Mucosa of rectum (tissue), 2 donors: ENCODE measurements around the gene SNCG.

ENCODE experiments used
- H3K27ac ChIP-seq, 2 donors: one replicate each; pipeline ENCODE4 v1.7.0; 2013; ENCODE audit warnings: inconsistent platforms in 2 of 2, low read depth in 2 of 2, low read length in 2 of 2
- H3K27me3 ChIP-seq, 2 donors: one replicate each; pipeline ENCODE4 v1.7.0; 2013; ENCODE audit warnings: low read length in 2 of 2; ENCODE audit not compliant: control insufficient read depth in 2 of 2, insufficient read depth in 2 of 2
- H3K36me3 ChIP-seq, 2 donors: one replicate each; pipeline ENCODE4 v1.7.0; 2013; ENCODE audit warnings: low read length in 2 of 2; ENCODE audit not compliant: control insufficient read depth in 2 of 2, insufficient read depth in 2 of 2
- H3K4me1 ChIP-seq, 2 donors: one replicate each; pipeline ENCODE4 v1.7.0; 2013; ENCODE audit warnings: low read length in 2 of 2, mild to moderate bottlenecking in 1 of 2; ENCODE audit not compliant: control insufficient read depth in 2 of 2, insufficient read depth in 2 of 2
- H3K4me3 ChIP-seq, 2 donors: one replicate each; pipeline ENCODE4 v1.7.0; 2013; ENCODE audit warnings: low read length in 2 of 2
- H3K9ac ChIP-seq, 2 donors: one replicate each; pipeline ENCODE4 v1.7.0; 2013; ENCODE audit warnings: low read length in 2 of 2, low read depth in 1 of 2, mild to moderate bottlenecking in 1 of 2
- H3K9me3 ChIP-seq, 2 donors: one replicate each; pipeline ENCODE4 v1.7.0; 2013; ENCODE audit warnings: low read length in 2 of 2; ENCODE audit not compliant: control insufficient read depth in 2 of 2
- donor health status: healthy.
- donor health status: Normal muscosa, but diverticular disease.

Gene SNCG

DNA sequence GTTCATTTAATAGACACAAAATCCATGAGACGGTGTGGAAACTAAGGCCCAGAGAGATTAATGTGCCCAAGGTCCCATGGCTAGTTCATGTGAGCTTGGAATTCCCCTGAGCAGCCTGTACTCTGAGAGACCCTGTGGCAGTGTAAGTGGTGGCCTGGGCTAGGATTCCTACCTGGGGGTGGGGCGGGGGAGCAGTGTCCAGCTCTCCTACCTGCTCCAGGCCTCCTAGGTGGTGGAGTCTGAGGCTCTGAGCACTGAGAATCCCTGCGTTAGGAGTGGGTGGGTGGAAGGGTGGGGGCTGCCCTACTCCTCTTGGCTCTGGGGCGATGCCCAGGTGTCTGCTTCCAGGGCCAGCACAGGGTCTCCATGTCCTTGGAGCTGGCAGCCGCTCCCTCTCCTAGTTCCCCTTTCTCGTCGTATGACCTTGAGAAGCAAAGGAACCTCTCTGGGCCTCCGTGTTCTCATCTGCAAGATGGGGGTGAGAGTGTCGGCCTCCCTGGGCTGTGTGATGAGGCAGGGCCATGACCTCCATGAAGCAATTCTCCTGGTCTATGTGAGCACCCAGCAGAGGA is 2.5 kb downstream of the SNCG start:
- no peak overlapping the region for H3K4me3 ChIP-seq
- H3K9ac ChIP-seq, result no peak overlapping the region
- H3K27ac ChIP-seq, result no peak overlapping the region
- no peaks in the 10 kb centered on the region for H3K36me3 ChIP-seq
- H3K27me3 ChIP-seq, result no peaks in the 10 kb centered on the region
- H3K9me3 ChIP-seq, result no peaks in the 10 kb centered on the region
- no peaks in the 10 kb centered on the region for H3K4me1 ChIP-seq

GRCh38 chr10:86961481-86962091 is 3.2 kb downstream of the SNCG start:
- Histone ChIP-seq H3K9ac (no peak overlapping the region), H3K4me3 (no peak overlapping the region), H3K36me3 (no peaks in the 10 kb centered on the region), H3K27me3 (no peaks in the 10 kb centered on the region), H3K27ac (no peak overlapping the region), H3K4me1 (peaks cover 0 to under 1% of the 10 kb centered on the region in 2 donors), H3K9me3 (no peaks in the 10 kb centered on the region)

DNA sequence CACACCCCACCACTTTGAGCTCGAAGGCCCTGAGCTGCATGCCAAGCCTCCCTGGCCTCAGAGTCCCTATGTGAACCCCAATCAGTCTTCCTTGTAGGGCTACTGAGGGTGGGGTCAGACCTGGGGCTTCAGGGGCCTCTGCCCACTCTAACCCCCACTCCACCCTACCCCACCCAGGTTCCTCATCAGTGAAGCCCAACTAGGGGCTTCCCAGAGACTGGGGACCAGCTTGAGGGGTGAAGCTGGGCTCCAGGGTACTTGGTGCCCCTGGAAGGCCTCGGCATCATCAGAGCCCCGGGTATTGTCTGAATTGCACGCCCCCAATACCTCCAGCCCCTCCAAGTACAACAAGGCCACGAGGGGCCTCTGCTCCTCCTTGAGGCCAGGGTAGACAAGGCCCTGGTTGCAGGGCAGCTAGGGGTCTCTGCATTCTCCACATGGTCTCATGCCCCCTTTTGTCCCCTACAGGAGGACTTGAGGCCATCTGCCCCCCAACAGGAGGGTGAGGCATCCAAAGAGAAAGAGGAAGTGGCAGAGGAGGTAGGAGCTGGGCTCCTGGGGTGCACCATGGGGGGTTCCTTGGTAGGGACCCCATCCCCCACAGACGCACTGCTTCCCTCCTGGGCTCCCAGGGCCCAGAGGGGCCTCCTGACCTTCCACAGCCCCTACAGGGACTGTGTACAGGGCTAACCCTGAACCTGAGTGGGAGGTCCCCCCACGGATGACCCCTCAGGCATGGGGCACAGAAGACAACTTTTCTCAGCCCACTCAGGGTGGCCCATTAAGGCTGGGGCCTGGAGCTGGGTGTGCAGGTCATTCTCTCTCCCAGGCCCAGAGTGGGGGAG is 4.0 kb downstream of the SNCG start:
- Histone ChIP-seq H3K4me3 (no peak overlapping the region), H3K27me3 (no peaks in the 10 kb centered on the region), H3K4me1 (peaks cover 7 to 8% of the 10 kb centered on the region in 2 donors), H3K27ac (no peak overlapping the region), H3K36me3 (no peaks in the 10 kb centered on the region), H3K9ac (no peak overlapping the region), H3K9me3 (no peaks in the 10 kb centered on the region)

- H3K36me3 ChIP-seq, result no peaks in the 10 kb centered on the region
- H3K27ac ChIP-seq, result no peak overlapping the region
- no peak overlapping the region for H3K4me3 ChIP-seq
- H3K4me1 ChIP-seq, result peaks cover 13 to 14% of the 10 kb centered on the region in 2 donors
- no peaks in the 10 kb centered on the region for H3K27me3 ChIP-seq
- no peaks in the 10 kb centered on the region for H3K9me3 ChIP-seq
- H3K9ac ChIP-seq, result no peak overlapping the region
These were observed 4.5 kb downstream of the SNCG start for GRCh38 chr10:86962981-86963310.

DNA sequence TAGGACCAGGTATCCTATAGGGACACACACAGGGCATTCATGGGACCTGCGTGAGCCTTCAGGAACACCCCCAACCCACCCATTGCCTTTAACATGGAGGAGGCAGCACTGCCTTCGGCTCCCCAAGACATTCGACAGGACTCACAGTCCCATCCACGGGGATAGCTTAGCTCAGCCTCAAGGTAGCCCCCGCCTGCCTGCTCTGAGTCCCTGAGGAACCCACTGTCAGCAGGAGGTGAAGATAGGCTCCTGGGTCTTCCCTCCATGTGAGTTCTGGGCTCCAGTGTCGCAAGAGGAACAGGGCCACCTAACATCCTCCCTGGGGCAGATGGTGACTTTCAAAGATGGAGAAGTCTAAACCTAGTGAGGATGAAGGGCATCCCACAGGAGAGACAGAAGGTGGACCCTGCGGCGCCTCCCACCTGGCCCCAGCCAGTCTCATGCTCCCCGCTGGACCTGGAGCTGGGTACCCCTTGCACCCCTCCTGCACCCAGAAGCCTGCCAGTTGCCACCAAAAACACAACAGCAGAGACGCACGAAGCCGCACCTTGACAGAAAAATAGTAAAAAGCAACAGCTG is 5.0 kb downstream of the SNCG start:
- H3K9ac ChIP-seq, result no peak overlapping the region
- no peaks in the 10 kb centered on the region for H3K9me3 ChIP-seq
- H3K36me3 ChIP-seq, result no peaks in the 10 kb centered on the region
- no peak overlapping the region for H3K27ac ChIP-seq
- no peak overlapping the region for H3K4me3 ChIP-seq
- H3K4me1 ChIP-seq, result peaks cover 17 to 18% of the 10 kb centered on the region in 2 donors
- H3K27me3 ChIP-seq, result no peaks in the 10 kb centered on the region

GRCh38 chr10:86964061-86964846 is 5.9 kb downstream of the SNCG start:
- Histone ChIP-seq H3K9me3 (no peaks in the 10 kb centered on the region), H3K27me3 (no peaks in the 10 kb centered on the region), H3K27ac (no peak overlapping the region), H3K4me1 (peaks cover 22 to 26% of the 10 kb centered on the region in 2 donors), H3K36me3 (no peaks in the 10 kb centered on the region), H3K4me3 (no peak overlapping the region), H3K9ac (no peak overlapping the region)

DNA sequence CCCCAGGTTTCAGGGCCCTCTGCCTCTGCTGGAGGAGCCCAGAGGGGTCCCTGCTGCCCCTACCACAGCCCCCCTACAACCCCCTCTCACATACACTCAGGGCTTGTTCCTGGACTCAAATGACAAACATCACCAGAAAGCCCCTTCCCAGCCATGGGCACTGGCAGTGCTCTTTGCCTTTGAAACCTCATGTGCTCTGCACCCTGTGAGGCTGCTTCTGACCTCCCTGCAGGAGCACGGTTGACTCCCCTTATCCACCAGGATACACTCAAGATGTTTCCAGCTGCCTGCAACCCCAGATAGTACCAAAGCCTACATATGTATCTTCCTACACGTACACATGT is 6.4 kb downstream of the SNCG start:
- Histone ChIP-seq H3K9ac (no peak overlapping the region), H3K9me3 (no peaks in the 10 kb centered on the region), H3K4me3 (no peak overlapping the region), H3K27me3 (no peaks in the 10 kb centered on the region), H3K27ac (no peak overlapping the region), H3K36me3 (no peaks in the 10 kb centered on the region), H3K4me1 (peaks cover 26 to 31% of the 10 kb centered on the region in 2 donors)

- Histone ChIP-seq H3K27ac (no peak overlapping the region), H3K27me3 (no peaks in the 10 kb centered on the region), H3K9ac (peak overlapping the region; percentile 0 to 7), H3K36me3 (no peaks in the 10 kb centered on the region), H3K9me3 (no peaks in the 10 kb centered on the region), H3K4me3 (no peak overlapping the region), H3K4me1 (peaks cover 36 to 42% of the 10 kb centered on the region in 2 donors)
These were observed 7.7 kb downstream of the SNCG start for GRCh38 chr10:86965986-86966654.

DNA sequence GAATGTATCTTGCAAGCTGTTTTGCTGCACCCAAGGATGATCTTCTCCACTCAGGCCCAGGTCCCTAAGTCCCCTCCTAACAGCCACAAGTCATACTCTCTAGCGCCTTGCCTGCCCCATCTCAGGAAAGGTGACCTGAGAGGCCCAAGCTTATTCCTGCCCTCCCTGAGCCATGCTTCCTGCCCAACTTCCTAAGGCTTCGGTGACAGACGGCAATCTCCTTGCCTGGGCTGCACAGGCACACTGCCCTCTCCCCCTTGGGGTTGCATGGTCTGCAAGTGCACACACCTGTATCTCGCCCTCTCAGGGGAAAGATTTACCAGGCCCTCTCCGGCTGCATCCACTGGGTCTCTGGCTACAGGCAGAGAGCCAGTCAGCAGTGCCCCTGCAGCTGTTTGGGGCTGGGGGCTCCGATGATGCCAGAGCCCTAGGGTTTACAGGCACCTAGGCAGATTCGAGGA is 9.1 kb downstream of the SNCG start:
- H3K9ac ChIP-seq, result peak overlapping the region in 1 of 2 donors; percentile 92
- H3K36me3 ChIP-seq, result no peaks in the 10 kb centered on the region
- peak overlapping the region; percentile 62 to 89 for H3K27ac ChIP-seq
- H3K9me3 ChIP-seq, result no peaks in the 10 kb centered on the region
- peaks cover 42 to 52% of the 10 kb centered on the region in 2 donors for H3K4me1 ChIP-seq
- H3K4me3 ChIP-seq, result peak overlapping the region; percentile 74 to 76
- no peaks in the 10 kb centered on the region for H3K27me3 ChIP-seq
